ENCODE results near the gene HS3ST3A1. TPM values are rescaled to one million over a fixed set of nuclear protein-coding genes. Genes with fewer than 3 reads are reported as not detected.

Gene HS3ST3A1
- total and polyA plus RNA-seq, 2 of the 4 experiments (the other 2 are of a cell fraction): 8.8 to 9.0 TPM

GRCh38 chr17:13581925-13582324 is 19.8 kb downstream of the HS3ST3A1 start:
- H3K9me1 ChIP-seq (ENCODE audit: insufficient read depth, low read length): no peaks in the 10 kb centered on the region; the same call in 1 of the 2 replicates
- no peaks in the 10 kb centered on the region for H3K9me3 ChIP-seq (ENCODE audit: control insufficient read depth, insufficient read depth, low read length)
- no peak overlapping the region for H2AFZ ChIP-seq (replicated peaks; ENCODE audit: low read length, poor library complexity)
- no peaks in the 10 kb centered on the region for H4K20me1 ChIP-seq (ENCODE audit: insufficient read depth, low read length)
- no peaks in the 10 kb centered on the region for H3K36me3 ChIP-seq (ENCODE audit: control insufficient read depth, insufficient read depth, low read length)
- peak overlapping the region; percentile 52; the same call in 1 of the 2 replicates for H2BK120ac ChIP-seq (ENCODE audit: low read depth, low read length)
- CTCF ChIA-PET: interaction anchor here (0.6 kb wide), 2 partner anchors 9 to 152 kb away, joined by 3 to 4 read pairs; no protein-coding TSS in a partner anchor
- H4K8ac ChIP-seq (ENCODE audit: low read depth in 2 of 2, low read length in 2 of 2): peak overlapping the region; percentile 48 to 89; a peak in 2 of 4 replicates
- no peaks in the 10 kb centered on the region for H3K27me3 ChIP-seq (ENCODE audit: control insufficient read depth, insufficient read depth, low read length)
- H2BK15ac ChIP-seq (ENCODE audit: low read depth, low read length): peak overlapping the region; percentile 56; the same call in 2 of the 3 replicates
- peaks cover 16 to 43% of the 10 kb centered on the region in 2 experiments for H3K79me1 ChIP-seq (ENCODE audit: low read depth in 1 of 2, low read length in 2 of 2)
- DNase-seq (no peak), ATAC-seq (ENCODE audit: low read depth) (no peak)
- intact Hi-C loops (cut with micrococcal nuclease) (loop anchor here (5.0 kb wide), 1 partner anchor 165 kb away; no protein-coding TSS in a partner anchor), in situ Hi-C loops (cut with MboI; ENCODE audit: low sequenced_read_pairs) (no loop called here), dilution Hi-C loops (cut with HindIII; ENCODE audit: low sequenced_read_pairs, unreplicated experiment) (no loop called here)
- H3K18ac ChIP-seq (ENCODE audit: low read depth, low read length): peak overlapping the region; percentile 63; the same call in 1 of the 2 replicates
- peak overlapping the region; percentile 36; the same call in 1 of the 2 replicates for H3K56ac ChIP-seq (ENCODE audit: extremely low read depth, insufficient read depth, low read length)
- H3K23ac ChIP-seq (ENCODE audit: low read depth, low read length): peak overlapping the region; percentile 67; the same call in 1 of the 2 replicates
- POLR2A ChIA-PET (ENCODE audit: unreplicated experiment): no interaction called here
- peak overlapping the region; percentile 60; the same call in 1 of the 2 replicates for H3K27ac ChIP-seq (ENCODE audit: insufficient read depth, low read length)
- no peak overlapping the region for H3K4me3 ChIP-seq (ENCODE audit: insufficient read depth, low read depth, low read length)
- no peak overlapping the region; the same call in 1 of the 2 replicates for H3K14ac ChIP-seq (replicated peaks; ENCODE audit: low read depth, low read length)
- peaks cover 7% of the 10 kb centered on the region for H3K4me1 ChIP-seq (ENCODE audit: control insufficient read depth, insufficient read depth, low read length)
- WGBS, 2 experiments (ENCODE audit: extremely low coverage in 2 of 2, insufficient read length in 1 of 2): no CpG with 5 or more reads among the region's 3 CpGs
- H4K5ac ChIP-seq (ENCODE audit: low read depth, low read length): peak overlapping the region; percentile 4; the same call in 1 of the 2 replicates
- no peak overlapping the region for H2AK5ac ChIP-seq (ENCODE audit: low read depth, low read length)
- H3K4ac ChIP-seq (ENCODE audit: low read depth, low read length): peak overlapping the region; percentile 36; the same call in 1 of the 2 replicates
- H3K9ac ChIP-seq (ENCODE audit: low read depth, low read length): peak overlapping the region; percentile 74; the same call in 1 of the 2 replicates
- no TSS peak for BruUV-seq (replicated peaks)
- no peak for TF ChIP-seq CTCF (conservative IDR thresholded peaks at IDR 0.05; ENCODE audit: low read depth, low read length)
- TF ChIP-seq SMC3 (IDR thresholded peaks at IDR 0.05; ENCODE audit: low read depth, low read length): no peak
- no peak for TF ChIP-seq RCOR1 (IDR thresholded peaks at IDR 0.05; ENCODE audit: insufficient replicate concordance, low read length)
- TF ChIP-seq MAFK (IDR thresholded peaks at IDR 0.05; ENCODE audit: low read depth, low read length): no peak
- no peak for TF ChIP-seq RFX5 (IDR thresholded peaks at IDR 0.05; ENCODE audit: low read depth, low read length)
- no peak for TF ChIP-seq NFE2L2 (IDR thresholded peaks at IDR 0.05; ENCODE audit: low read depth, low read length)
- TF ChIP-seq FOS (IDR thresholded peaks at IDR 0.05; ENCODE audit: low read depth, low read length): no peak
- TF ChIP-seq CHD1 (IDR thresholded peaks at IDR 0.05; ENCODE audit: low read depth, low read length): no peak
- no peak for TF ChIP-seq MXI1 (IDR thresholded peaks at IDR 0.05; ENCODE audit: borderline replicate concordance, low read depth, low read length)
- no peak for TF ChIP-seq ELK1 (IDR thresholded peaks at IDR 0.05; ENCODE audit: borderline replicate concordance, low read depth, low read length)
- no peak for TF ChIP-seq MAZ (IDR thresholded peaks at IDR 0.05; ENCODE audit: borderline replicate concordance, low read depth, low read length)
- TF ChIP-seq CEBPB (IDR thresholded peaks at IDR 0.05; ENCODE audit: low read depth, low read length): no peak
- TF ChIP-seq POLR2A (IDR thresholded peaks at IDR 0.05; ENCODE audit: low read depth, low read length): no peak
- no peak for TF ChIP-seq USF2 (IDR thresholded peaks at IDR 0.05; ENCODE audit: low read depth, low read length)
- no peak for TF ChIP-seq RAD21 (IDR thresholded peaks at IDR 0.05; ENCODE audit: low read length)
- no peak for TF ChIP-seq BHLHE40 (IDR thresholded peaks at IDR 0.05; ENCODE audit: low read depth, low read length)
- peak overlapping the region; percentile 24; the same call in 1 of the 2 replicates for H4K91ac ChIP-seq (ENCODE audit: insufficient read depth, low read depth, low read length)
- H2AK9ac ChIP-seq (replicated peaks; ENCODE audit: low read depth, low read length, poor library complexity): no peak overlapping the region
- peak overlapping the region; percentile 92 for H2BK5ac ChIP-seq (ENCODE audit: low read depth, low read length, poor library complexity, severe bottlenecking)
- H2BK20ac ChIP-seq (ENCODE audit: low read depth, low read length): no peak overlapping the region
- H3K4me2 ChIP-seq (ENCODE audit: low read depth, low read length): peak overlapping the region; percentile 93
